MCF 10A (cell line): ENCODE data around the gene C1orf174. TPM values are rescaled to one million over a fixed set of nuclear protein-coding genes. Genes with fewer than 3 reads are reported as not detected.

Experiments used
- BruUV-seq: library from RNA; stranded (reverse); fragments of 400-500 nt; replicated peaks from 2 replicates; lab custom pipeline; 2021; lab: Mats Ljungman, UMichigan
- CTCF ChIA-PET: fragments of 300-600 bp; sonication (Branson Sonifier 250); formaldehyde crosslinking; extraction: SDS; loops from one replicate; lab custom pipeline; 2021; ENCODE audit warnings: antibody characterized with exemption, inconsistent platforms; lab: Yijun Ruan, JAX
- POLR2A ChIA-PET: fragments of 300-600, 350-650 bp; sonication (Branson Sonifier 250); formaldehyde crosslinking; extraction: SDS; loops from one replicate; lab custom pipeline; 2020; ENCODE audit warnings: antibody characterized with exemption, inconsistent platforms; lab: Yijun Ruan, JAX
- DNase-seq: peaks from one replicate; pipeline ENCODE4 v3.0.0-alpha.2; 2018; ENCODE audit not compliant: unreplicated experiment
- H3K27ac Mint-ChIP-seq: one replicate; pipeline ENCODE4 v1.8.0; 2022; ENCODE audit warnings: mild to moderate bottlenecking, low read depth, mixed read lengths; ENCODE audit not compliant: unreplicated experiment
- H3K27me3 Mint-ChIP-seq: one replicate; pipeline ENCODE4 v1.8.0; 2022; ENCODE audit warnings: mixed read lengths; ENCODE audit not compliant: insufficient read depth, unreplicated experiment
- H3K36me3 Mint-ChIP-seq: one replicate; pipeline ENCODE4 v1.8.0; 2022; ENCODE audit warnings: mild to moderate bottlenecking, moderate library complexity, mixed read lengths; ENCODE audit not compliant: insufficient read depth, unreplicated experiment
- H3K4me1 Mint-ChIP-seq: one replicate; pipeline ENCODE4 v1.8.0; 2022; ENCODE audit warnings: mixed read lengths; ENCODE audit not compliant: insufficient read depth, unreplicated experiment
- H3K4me3 Mint-ChIP-seq: one replicate; pipeline ENCODE4 v1.8.0; 2022; ENCODE audit warnings: mild to moderate bottlenecking, moderate library complexity, mixed read lengths; ENCODE audit not compliant: unreplicated experiment
- H3K9me3 Mint-ChIP-seq: one replicate; pipeline ENCODE4 v1.8.0; 2022; ENCODE audit warnings: mixed read lengths; ENCODE audit not compliant: unreplicated experiment
- CTCF ChIP-seq: fragments of 200-600 bp; IDR thresholded peaks from one replicate; pipeline ENCODE4 v1.8.0; 2022; ENCODE audit warnings: antibody characterized with exemption, mild to moderate bottlenecking; ENCODE audit not compliant: unreplicated experiment
- intact Hi-C: fragments of 100-400 bp; cut with micrococcal nuclease; formaldehyde crosslinking; loops from 2 replicates; pipeline ENCODE4 v1.14.1; 2022
- total RNA-seq: library from RNA; stranded (reverse); gene quantifications from 2 replicates; pipeline ENCODE4 v1.2.3, GENCODE V29; 2022

C1orf174 gene
- total RNA-seq, 1 experiment from 2014 or later = 24.4 TPM

- no peak for TF ChIP-seq CTCF
- DNase-seq = peak; percentile 35
- ChIA-PET CTCF (interaction anchor here (0.6 kb wide), 1 partner anchor 1760 kb away, joined by 4 read pairs; no protein-coding TSS in a partner anchor), POLR2A (no interaction called here)
- no TSS peak for BruUV-seq
- H3K4me1 Mint-ChIP-seq = peaks cover 5% of the 10 kb centered on the region
- no peak overlapping the region for H3K4me3 Mint-ChIP-seq
- H3K36me3 Mint-ChIP-seq = peaks cover 5% of the 10 kb centered on the region
- H3K27me3 Mint-ChIP-seq = no peaks in the 10 kb centered on the region
- H3K27ac Mint-ChIP-seq = no peak overlapping the region
- no peaks in the 10 kb centered on the region for H3K9me3 Mint-ChIP-seq
- intact Hi-C loops = no loop called here
Measured at GRCh38 chr1:3907031-3907534, 7.0 kb upstream of the C1orf174 start.

GRCh38 chr1:3906672-3907020, 6.6 kb upstream of the C1orf174 start:
- H3K27ac Mint-ChIP-seq = no peak overlapping the region
- no peak overlapping the region for H3K4me3 Mint-ChIP-seq
- ChIA-PET CTCF (interaction anchor here (0.6 kb wide), 1 partner anchor 1760 kb away, joined by 4 read pairs; no protein-coding TSS in a partner anchor), POLR2A (no interaction called here)
- DNase-seq = no peak
- H3K4me1 Mint-ChIP-seq = peaks cover 5% of the 10 kb centered on the region
- no peak for TF ChIP-seq CTCF
- no peaks in the 10 kb centered on the region for H3K9me3 Mint-ChIP-seq
- no peaks in the 10 kb centered on the region for H3K27me3 Mint-ChIP-seq
- no TSS peak for BruUV-seq
- intact Hi-C loops = no loop called here
- H3K36me3 Mint-ChIP-seq = peaks cover 5% of the 10 kb centered on the region

- intact Hi-C loops = no loop called here
- H3K27me3 Mint-ChIP-seq = no peaks in the 10 kb centered on the region
- no peak overlapping the region for H3K4me3 Mint-ChIP-seq
- H3K27ac Mint-ChIP-seq = peak overlapping the region; percentile 23
- no TSS peak for BruUV-seq
- TF ChIP-seq CTCF = no peak
- H3K4me1 Mint-ChIP-seq = peaks cover 5% of the 10 kb centered on the region
- POLR2A ChIA-PET = no interaction called here
- no peaks in the 10 kb centered on the region for H3K9me3 Mint-ChIP-seq
- CTCF ChIA-PET = interaction anchor here (0.6 kb wide), 1 partner anchor 950 kb away, joined by 3 read pairs; no protein-coding TSS in a partner anchor
- no peak for DNase-seq
- peaks cover 5% of the 10 kb centered on the region for H3K36me3 Mint-ChIP-seq
Measured at GRCh38 chr1:3905953-3906671, 6.0 kb upstream of the C1orf174 start.

- Mint-ChIP-seq H3K27me3 (no peaks in the 10 kb centered on the region), H3K4me1 (peaks cover 5% of the 10 kb centered on the region), H3K36me3 (peaks cover 5% of the 10 kb centered on the region), H3K27ac (peak overlapping the region; percentile 23), H3K9me3 (no peaks in the 10 kb centered on the region), H3K4me3 (no peak overlapping the region)
- BruUV-seq = no TSS peak
- no peak for TF ChIP-seq CTCF
- CTCF ChIA-PET = interaction anchor here (0.6 kb wide), 1 partner anchor 951 kb away, joined by 3 read pairs; no protein-coding TSS in a partner anchor
- intact Hi-C loops = no loop called here
- no peak for DNase-seq
- POLR2A ChIA-PET = no interaction called here
Measured at GRCh38 chr1:3905266-3905952, 5.3 kb upstream of the C1orf174 start.
